Adrenal gland (tissue), 12 donors: ENCODE data around the gene ABI1. TPM values are rescaled to one million over a fixed set of nuclear protein-coding genes. Genes with fewer than 3 reads are reported as not detected.

Source experiments
- DNase-seq, 7 donors: peaks; one replicate each; pipeline ENCODE4 v3.0.0-alpha.2; 2019 to 2020
- H3K27ac ChIP-seq, 5 donors: fragments of 200-600 bp; sonication (generic) in 4 of 5; 1 replicate in 3 of 5; 2 replicates in 2 of 5; pipeline versions ENCODE4 v1.5.1 to v1.8.0; 2016 to 2020; ENCODE audit warnings: mild to moderate bottlenecking in 1 of 5
- H3K27me3 ChIP-seq: fragments of 200-600 bp; 2 replicates; pipeline ENCODE4 v1.8.0; 2021
- H3K36me3 ChIP-seq, 2 donors: fragments of 200-600 bp; replicated peaks in 1 of 2; 1 replicate in 1 of 2; 2 replicates in 1 of 2; pipeline versions ENCODE4 v1.5.1 to v1.8.0; 2018 to 2022
- H3K4me1 ChIP-seq, 2 donors: fragments of 200-600 bp; replicated peaks in 1 of 2; 1 replicate in 1 of 2; 2 replicates in 1 of 2; pipeline versions ENCODE4 v1.5.1 to v1.8.0; 2018 to 2021
- H3K4me3 ChIP-seq, 4 donors: fragments of 200-600 bp; sonication (generic) in 3 of 4; one replicate each; pipeline ENCODE4 v1.5.1; 2016 to 2018
- H3K9me3 ChIP-seq, 3 donors: fragments of 200-600 bp; sonication (generic) in 1 of 3; replicated peaks in 1 of 3; 1 replicate in 2 of 3; 2 replicates in 1 of 3; pipeline versions ENCODE4 v1.5.1 to v1.8.0; 2016 to 2021
- CTCF ChIP-seq, 6 experiments: fragments of 450-650 bp in 4 of 6; fragments of 200-600 bp in 2 of 6; sonication (generic) in 1 of 6; IDR thresholded peaks; 1 replicate in 5 of 6; 2 replicates in 1 of 6; pipeline versions ENCODE4 v1.5.1 to v1.8.0; 2016 to 2021; ENCODE audit warnings: antibody characterized with exemption in 6 of 6, mild to moderate bottlenecking in 2 of 6, moderate library complexity in 1 of 6
- POLR2A ChIP-seq, 2 donors: fragments of 450-650 bp; IDR thresholded peaks; one replicate each; pipeline ENCODE4 v1.6.1; 2017; ENCODE audit warnings: antibody characterized with exemption in 2 of 2, mild to moderate bottlenecking in 2 of 2, moderate library complexity in 1 of 2
- WGBS, 4 donors: extraction: QIAGEN DNeasy Blood & Tissue Kit in 2 of 4; methylation state at CpG; one replicate each; pipeline versions ENCODE4 v1.1.5 to v1.1.7; 2013 to 2017; 5-methylcytosine and 5-hydroxymethylcytosine counted together
- intact Hi-C, 2 donors: fragments of 100-400 bp; cut with DNase I; formaldehyde crosslinking; loops; one replicate each; pipeline versions ENCODE4 v1.14.1 to v1.15.0; 2022 to 2023
- polyA plus RNA-seq, 3 donors: library from polyadenylated mRNA; stranded (reverse); fragments of 200-250 nt in 2 of 3; fragments of 350-450 nt in 1 of 3; fragmentation: Illumina TruSeq in 1 of 3; extraction: RNeasy Lipid Tissue Mini Kit (QIAGEN cat#74804) in 1 of 3; gene quantifications; one replicate each; pipeline ENCODE4 v1.2.3, GENCODE V29; 2013 to 2014
- total RNA-seq, 9 donors: library from RNA; depleted of rRNA in 4 of 9; stranded (reverse); fragments of >200 nt in 4 of 9; fragments of 120-200 nt in 1 of 9; fragmentation: NEBNext Ultra II Directional in 1 of 9; extraction: Animal tissue kit (Norgen Biotek cat#: 25700) in 1 of 9; gene quantifications; one replicate each; pipeline versions ENCODE4 v1.1.0 to v1.2.4, GENCODE V29; 2013 to 2023
- donor health status: healthy with polysubstance abuse.
- donor health status: Bipolar disorder and iron deficiency.
- donor health status: DM: yes; HTN: yes; CAD: no.
- donor health status: DM: no; HTN: no; CAD: no.
- donor health status: DM: no; HTN: no; CAD: no.
- donor health status: DM: yes; HTN: yes; CAD: no.

Gene ABI1
- total and polyA plus RNA-seq, 12 donors, result 13.3 to 38.9 (median 31.1) TPM

GRCh38 chr10:26770069-26770468, 90.7 kb downstream of the ABI1 start:
- intact Hi-C loops, result no loop called here
- H3K4me3 ChIP-seq, result no peak overlapping the region
- no peak for DNase-seq
- no peaks in the 10 kb centered on the region for H3K9me3 ChIP-seq
- H3K36me3 ChIP-seq, result peaks cover 0 to 7% of the 10 kb centered on the region in 2 donors
- H3K27ac ChIP-seq, result no peak overlapping the region
- TF ChIP-seq POLR2A (IDR thresholded peaks at IDR 0.05) (no peak), CTCF (IDR thresholded peaks at IDR 0.05) (no peak)
- H3K27me3 ChIP-seq, result no peaks in the 10 kb centered on the region
- H3K4me1 ChIP-seq, result no peaks in the 10 kb centered on the region
- 94 to 99% (median 98%) methylated on average over 4 of the region's 4 CpGs for WGBS, 4 donors

- H3K27ac ChIP-seq, result no peak overlapping the region
- intact Hi-C loops, result no loop called here
- DNase-seq, result no peak
- no peaks in the 10 kb centered on the region for H3K27me3 ChIP-seq
- no peak overlapping the region for H3K4me3 ChIP-seq
- peaks cover 0 to 13% of the 10 kb centered on the region in 2 donors for H3K36me3 ChIP-seq
- no peaks in the 10 kb centered on the region for H3K9me3 ChIP-seq
- TF ChIP-seq POLR2A (IDR thresholded peaks at IDR 0.05) (no peak), CTCF (IDR thresholded peaks at IDR 0.05) (no peak)
- 93 to 97% (median 95%) methylated on average over 2 of the region's 2 CpGs for WGBS, 4 donors
- no peaks in the 10 kb centered on the region for H3K4me1 ChIP-seq
Observed at GRCh38 chr10:26765549-26765948, 95.2 kb downstream of the ABI1 start.

GRCh38 chr10:26759008-26759407, 101.8 kb downstream of the ABI1 start:
- Histone ChIP-seq H3K4me3 (no peak overlapping the region), H3K9me3 (no peaks in the 10 kb centered on the region), H3K27me3 (no peaks in the 10 kb centered on the region), H3K4me1 (no peaks in the 10 kb centered on the region), H3K36me3 (peaks cover 0 to 5% of the 10 kb centered on the region in 2 donors), H3K27ac (no peak overlapping the region)
- TF ChIP-seq CTCF (IDR thresholded peaks at IDR 0.05) (no peak), POLR2A (IDR thresholded peaks at IDR 0.05) (no peak)
- intact Hi-C loops, result no loop called here
- 88 to 97% (median 91%) methylated on average over 4 of the region's 4 CpGs for WGBS, 4 donors
- no peak for DNase-seq

- Histone ChIP-seq H3K9me3 (no peaks in the 10 kb centered on the region), H3K27ac (no peak overlapping the region), H3K4me3 (no peak overlapping the region), H3K27me3 (no peaks in the 10 kb centered on the region), H3K4me1 (no peaks in the 10 kb centered on the region), H3K36me3 (peaks cover 0 to 5% of the 10 kb centered on the region in 2 donors)
- no peak for DNase-seq
- no peak for TF ChIP-seq CTCF (IDR thresholded peaks at IDR 0.05)
- no peak for TF ChIP-seq POLR2A (IDR thresholded peaks at IDR 0.05)
- intact Hi-C loops, result no loop called here
- WGBS, 4 donors, result 83 to 85% (median 85%) methylated on average over 4 of the region's 4 CpGs
Observed at GRCh38 chr10:26755443-26755903, 105.3 kb downstream of the ABI1 start.
